SIG-M5 (cell line): Measurements from ENCODE around the gene NFYB.
"Not testable (repeated sequence)": the region's sequence is repeated elsewhere in the genome, so short reads cannot be mapped to it uniquely, and the experiment has no call there.

Experiments used
- DNase-seq: peaks from one replicate; lab custom pipeline; 2025; lab: John Stamatoyannopoulos, UW

NFYB gene

GRCh38 chr12:104114834-104115586, 23.0 kb downstream of the NFYB start:
- DNase-seq, result not testable (repeated sequence)

DNA sequence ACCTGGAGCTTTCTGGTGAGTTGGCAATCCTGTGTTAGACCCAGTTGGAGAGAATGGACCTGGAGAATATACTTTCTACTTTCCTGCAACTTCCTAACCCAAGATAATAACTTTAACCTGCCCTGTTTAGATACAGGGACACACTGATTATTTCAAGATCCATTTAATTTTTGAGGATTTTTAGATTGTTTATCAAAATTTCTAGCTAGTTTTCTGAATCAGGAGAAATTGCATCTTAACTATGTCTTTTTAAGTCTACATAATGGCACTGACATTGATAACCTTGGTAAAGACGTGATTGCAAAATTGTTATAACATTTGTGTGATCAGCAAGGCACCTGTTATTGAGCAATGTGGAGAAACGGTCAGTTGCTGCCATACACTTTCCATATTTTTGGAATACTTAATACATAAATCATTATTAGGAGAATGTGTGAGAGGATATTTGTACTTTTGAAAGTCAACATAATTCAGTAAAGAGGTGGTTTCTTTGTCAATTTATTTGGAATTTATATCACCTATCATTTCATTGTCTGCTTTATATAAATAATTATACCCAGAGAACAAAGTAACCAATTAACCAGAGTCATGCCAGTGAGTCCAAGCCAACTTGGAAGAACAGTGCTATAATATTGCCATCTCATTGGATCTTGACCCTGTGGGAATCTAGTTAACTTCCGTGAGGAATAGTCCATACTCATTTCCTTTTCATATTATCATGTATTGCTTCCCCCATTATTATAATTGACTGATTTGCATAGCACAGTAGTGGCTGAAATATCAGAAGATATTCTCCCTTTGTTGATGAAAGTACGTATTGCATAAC, 28.4 kb downstream of the NFYB start:
- DNase-seq, result no peak

DNA sequence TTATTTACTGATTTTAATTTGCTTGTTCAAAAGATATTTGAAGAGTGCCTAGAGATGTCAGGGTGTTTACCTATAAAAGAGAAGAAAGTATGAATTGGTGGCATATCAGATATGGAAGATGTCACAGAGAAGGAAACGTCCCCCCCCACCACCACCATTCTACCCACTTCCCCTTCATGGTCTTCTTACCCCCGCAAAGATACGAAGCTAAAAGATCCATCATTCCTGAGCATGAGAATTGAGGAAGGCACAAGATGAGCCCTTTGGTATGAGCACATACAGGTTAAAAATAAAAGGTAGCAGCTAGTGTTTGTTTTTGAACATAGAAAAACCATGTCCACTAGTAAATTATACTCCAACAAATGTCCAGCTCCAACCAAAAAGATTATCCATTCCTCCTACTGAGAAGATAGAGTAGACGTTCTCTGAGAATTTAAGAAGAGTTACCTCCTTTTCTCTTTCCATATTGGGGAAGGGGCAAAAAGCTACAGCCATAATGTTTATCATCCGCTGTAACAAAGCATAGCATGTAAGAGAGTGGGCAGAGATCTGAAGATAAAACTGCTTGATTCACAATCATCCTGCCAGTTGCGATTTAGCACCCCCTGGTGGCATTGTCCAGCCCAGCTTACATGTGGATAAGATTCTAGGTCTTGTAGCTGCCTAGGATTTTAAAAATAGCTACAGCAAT, 29.1 kb downstream of the NFYB start:
- DNase-seq, result no peak

DNA sequence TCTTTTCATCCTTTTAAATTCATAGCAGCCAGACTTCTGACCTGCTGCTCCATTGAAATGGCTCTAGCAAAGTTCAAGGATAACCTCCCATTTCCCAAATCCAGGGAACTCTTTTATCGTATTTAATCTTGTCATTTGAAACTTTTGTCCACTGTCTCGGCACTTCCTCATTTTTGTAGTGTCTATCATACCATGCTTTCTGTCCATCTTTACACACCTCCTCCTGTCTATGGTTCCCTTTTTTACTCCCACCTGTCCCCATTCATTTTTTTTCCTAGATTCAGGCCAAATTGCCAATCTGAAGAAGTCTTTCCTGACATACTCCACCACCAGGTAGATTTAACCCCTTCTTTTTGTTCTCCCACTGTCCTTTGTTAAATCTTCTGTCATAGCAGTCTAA, 31.0 kb downstream of the NFYB start:
- DNase-seq, result no peak

DNA sequence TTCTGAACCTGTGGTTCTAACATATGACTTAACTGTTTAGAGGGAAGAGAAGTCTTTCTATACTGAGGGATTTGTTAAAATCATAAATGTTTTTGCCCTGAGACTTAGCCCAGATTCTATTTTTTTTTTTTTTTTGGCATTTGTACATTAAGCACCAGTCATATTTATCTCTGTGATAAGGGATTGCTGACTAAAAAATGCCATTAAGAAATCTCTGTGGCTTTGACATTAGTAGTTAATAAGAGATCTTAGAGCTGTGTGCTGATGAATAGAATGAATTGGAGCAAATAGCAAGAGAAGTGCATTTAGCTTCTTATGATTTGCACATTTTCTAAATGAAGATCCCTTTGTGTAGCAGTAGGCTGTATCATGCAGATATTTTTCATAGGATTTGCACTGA, 32.5 kb downstream of the NFYB start:
- no peak for DNase-seq

- DNase-seq, result no peak
Measured at GRCh38 chr12:104097954-104098353, 40.1 kb downstream of the NFYB start.

GRCh38 chr12:104095289-104095688, 42.7 kb downstream of the NFYB start:
- no peak for DNase-seq

DNA sequence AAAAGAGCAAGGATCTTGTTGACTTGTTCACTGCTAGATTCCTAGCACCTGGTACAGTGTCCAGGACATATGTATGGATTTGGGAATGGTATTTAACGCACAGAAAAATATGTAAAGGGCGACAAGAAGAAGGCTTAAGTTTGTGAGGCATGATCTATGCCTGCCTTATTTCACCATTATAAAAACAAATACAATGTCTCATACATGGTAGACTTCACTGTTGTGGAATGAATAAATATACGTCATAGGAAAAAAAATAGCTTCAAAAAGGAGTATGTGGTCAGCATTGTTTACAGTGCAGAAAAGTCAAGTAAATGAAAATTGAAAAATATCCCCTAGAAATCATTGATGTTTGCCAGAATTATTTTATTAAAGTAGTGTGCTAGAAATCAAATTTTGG, 43.7 kb downstream of the NFYB start:
- DNase-seq, result no peak

DNA sequence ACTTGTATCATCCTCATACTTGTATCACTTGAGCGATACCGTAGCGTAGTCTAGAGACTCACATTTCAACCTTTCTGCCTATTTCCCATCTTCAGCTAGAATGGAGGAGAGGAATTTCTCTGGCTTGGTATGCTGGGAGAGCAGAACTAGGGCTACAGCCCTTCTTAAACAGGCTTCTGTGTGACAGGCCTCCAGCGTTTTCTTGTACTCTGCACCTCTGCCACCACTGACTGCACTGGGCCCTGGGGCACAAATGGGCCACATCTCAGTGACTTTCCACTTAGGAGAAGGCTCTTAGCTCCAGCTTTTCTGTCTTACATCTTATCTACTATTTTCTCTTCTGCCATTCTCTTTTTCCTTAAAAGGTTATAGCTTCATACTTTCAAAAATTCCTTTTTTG, 46.9 kb downstream of the NFYB start:
- DNase-seq, result no peak

DNA sequence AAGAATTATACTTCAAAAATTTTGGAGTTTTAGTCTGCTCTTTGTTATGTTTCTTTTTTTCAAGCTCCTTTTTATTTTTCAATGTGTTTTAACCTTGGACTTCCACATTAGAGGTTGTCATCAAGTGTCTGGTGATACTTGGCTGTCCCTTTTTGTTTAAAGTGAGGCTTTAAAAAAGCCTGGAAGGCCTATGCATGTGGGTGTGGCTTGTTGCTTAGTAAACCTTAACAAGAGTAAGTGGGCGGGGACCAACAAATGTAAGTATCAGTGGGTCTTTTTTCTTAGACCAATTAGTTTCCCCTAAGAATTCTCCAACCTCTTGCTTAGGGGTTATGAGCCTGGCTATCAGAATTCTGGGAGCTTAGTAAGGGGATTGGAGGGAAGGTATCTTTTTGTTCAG, 47.3 kb downstream of the NFYB start:
- DNase-seq, result no peak

GRCh38 chr12:104083769-104084475, 54.1 kb downstream of the NFYB start:
- no peak for DNase-seq

DNA sequence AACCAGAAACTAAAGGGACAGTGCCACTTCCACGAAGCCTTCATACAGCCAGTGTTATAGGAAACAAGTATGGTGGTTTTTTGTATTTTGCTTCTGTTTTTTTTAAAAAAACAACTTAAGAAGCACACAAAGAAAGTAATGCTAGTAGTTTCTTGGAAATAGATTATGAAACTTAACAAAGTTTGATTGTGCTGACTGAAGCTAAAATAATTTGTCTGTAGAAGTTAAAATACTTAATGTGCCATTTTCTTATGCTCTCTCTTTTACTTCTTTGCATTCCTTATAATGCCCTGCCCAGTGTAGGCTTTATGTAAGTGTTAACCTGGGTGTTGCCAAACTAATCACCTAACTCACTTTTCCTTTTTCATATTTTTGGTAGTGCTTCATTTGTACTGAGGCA, 57.2 kb downstream of the NFYB start:
- no peak for DNase-seq

- no peak for DNase-seq
Measured at GRCh38 chr12:104079024-104079423, 59.0 kb downstream of the NFYB start.

DNA sequence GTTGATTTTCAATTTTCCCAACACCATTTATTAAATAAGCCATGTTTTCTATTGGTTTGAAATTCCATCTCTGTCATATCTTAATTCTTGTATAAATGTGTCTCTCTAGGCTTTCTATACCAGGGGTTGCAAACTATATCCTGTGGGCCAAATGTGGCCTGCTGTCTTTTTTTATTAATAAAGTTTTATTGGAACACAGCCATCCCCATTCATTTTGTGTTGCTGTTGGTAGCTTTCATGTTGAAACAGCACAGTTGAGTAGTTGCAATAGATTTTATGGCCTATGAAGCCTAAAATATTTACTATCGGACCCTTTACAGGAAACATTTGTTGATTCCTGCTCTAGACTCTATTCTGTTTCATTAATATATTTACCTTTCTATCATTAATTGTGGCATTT, 64.3 kb downstream of the NFYB start:
- DNase-seq, result no peak

DNA sequence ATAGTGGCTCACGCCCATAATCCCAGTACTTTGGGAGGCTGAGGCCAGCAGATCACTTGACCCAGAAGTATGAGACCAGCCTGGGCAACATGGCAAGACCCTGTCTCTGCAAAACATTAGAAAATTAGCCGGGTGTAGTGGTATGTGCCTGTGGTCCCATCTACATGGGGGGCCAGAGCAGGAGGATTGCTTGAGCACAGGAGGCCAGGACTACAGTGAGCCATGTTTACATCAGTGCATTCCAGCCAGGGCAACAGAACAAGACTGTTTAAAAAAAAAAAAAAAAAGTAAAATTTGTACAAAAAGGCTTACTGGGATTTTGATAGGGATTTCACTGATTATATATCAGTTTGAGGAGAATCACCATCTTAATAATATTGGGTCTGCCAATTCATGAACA, 65.9 kb downstream of the NFYB start:
- DNase-seq, result no peak
